DOHH2 (cell line): Measurements from ENCODE around the gene XAF1.

Experiments used
- EZH2phosphoT487 ChIP-seq: fragments of 200-600 bp; sonication (generic); IDR thresholded peaks from 2 replicates; pipeline ENCODE4 v1.6.1; 2017; ENCODE audit warnings: borderline replicate concordance, mild to moderate bottlenecking, antibody characterized with exemption, low read length, moderate library complexity, mixed read lengths
- TF ChIP-seq, protein P1 (sequence below): fragments of 200-600 bp; sonication (generic); IDR thresholded peaks from one replicate; pipeline ENCODE4 v1.5.1; 2014; ENCODE audit warnings: antibody characterized with exemption, mild to moderate bottlenecking, low read depth, low read length; ENCODE audit not compliant: poor library complexity, severe bottlenecking

DNA sequence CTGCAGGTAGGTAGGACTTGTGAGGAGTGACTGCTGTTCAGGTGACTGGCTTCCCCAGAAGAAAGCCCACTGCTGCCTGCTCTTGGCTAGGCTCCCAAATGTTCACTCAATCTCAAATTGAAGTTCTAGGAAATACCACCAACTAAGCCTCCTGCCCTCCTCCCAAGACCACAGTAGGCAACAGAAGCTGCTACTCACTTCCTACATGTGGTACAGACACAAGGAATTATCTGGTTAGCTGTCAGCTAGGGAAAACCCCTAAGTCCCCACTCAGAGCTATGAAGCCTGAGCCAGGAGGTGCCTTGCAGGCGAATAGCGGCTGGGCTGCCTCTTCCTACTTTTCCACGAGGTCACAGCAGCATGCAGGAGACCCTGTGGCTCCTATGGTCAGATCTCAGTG is 25.0 kb downstream of the XAF1 start:
- TF ChIP-seq, protein P1, sequence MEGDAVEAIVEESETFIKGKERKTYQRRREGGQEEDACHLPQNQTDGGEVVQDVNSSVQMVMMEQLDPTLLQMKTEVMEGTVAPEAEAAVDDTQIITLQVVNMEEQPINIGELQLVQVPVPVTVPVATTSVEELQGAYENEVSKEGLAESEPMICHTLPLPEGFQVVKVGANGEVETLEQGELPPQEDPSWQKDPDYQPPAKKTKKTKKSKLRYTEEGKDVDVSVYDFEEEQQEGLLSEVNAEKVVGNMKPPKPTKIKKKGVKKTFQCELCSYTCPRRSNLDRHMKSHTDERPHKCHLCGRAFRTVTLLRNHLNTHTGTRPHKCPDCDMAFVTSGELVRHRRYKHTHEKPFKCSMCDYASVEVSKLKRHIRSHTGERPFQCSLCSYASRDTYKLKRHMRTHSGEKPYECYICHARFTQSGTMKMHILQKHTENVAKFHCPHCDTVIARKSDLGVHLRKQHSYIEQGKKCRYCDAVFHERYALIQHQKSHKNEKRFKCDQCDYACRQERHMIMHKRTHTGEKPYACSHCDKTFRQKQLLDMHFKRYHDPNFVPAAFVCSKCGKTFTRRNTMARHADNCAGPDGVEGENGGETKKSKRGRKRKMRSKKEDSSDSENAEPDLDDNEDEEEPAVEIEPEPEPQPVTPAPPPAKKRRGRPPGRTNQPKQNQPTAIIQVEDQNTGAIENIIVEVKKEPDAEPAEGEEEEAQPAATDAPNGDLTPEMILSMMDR: no peak
- TF ChIP-seq EZH2phosphoT487: no peak
